ENCODE data around the gene THSD4.

- TF ChIP-seq JUN (IDR thresholded peaks at IDR 0.05) (no peak), POLR2A (IDR thresholded peaks at IDR 0.05; ENCODE audit: low read length) (no peak), USF2 (IDR thresholded peaks at IDR 0.05) (no peak), SMC3 (IDR thresholded peaks at IDR 0.05) (peak; percentile 92), RNF2 (IDR thresholded peaks at IDR 0.05; ENCODE audit: borderline replicate concordance, low read depth) (no peak), CTCF (IDR thresholded peaks at IDR 0.05) (peak; percentile 87), EP300 (IDR thresholded peaks at IDR 0.05) (no peak), ELK1 (IDR thresholded peaks at IDR 0.05; ENCODE audit: low read depth, low read length) (no peak), NFE2L2 (conservative IDR thresholded peaks at IDR 0.05; ENCODE audit: low read length) (no peak), MAX (IDR thresholded peaks at IDR 0.05) (peak; percentile 21; the same call in 1 of the 2 replicates)
These were observed 536.5 kb downstream of the THSD4 start for GRCh38 chr15:71651750-71652186.

Measured in A549 (cell line).